ENCODE measurements around the gene RBM33.
"Not testable (repeated sequence)": the region's sequence is repeated elsewhere in the genome, so short reads cannot be mapped to it uniquely, and the experiment has no call there.

The RBM33 gene

GRCh38 chr7:155810770-155811559, 166.5 kb downstream of the RBM33 start:
- DNase-seq = no peak

DNA sequence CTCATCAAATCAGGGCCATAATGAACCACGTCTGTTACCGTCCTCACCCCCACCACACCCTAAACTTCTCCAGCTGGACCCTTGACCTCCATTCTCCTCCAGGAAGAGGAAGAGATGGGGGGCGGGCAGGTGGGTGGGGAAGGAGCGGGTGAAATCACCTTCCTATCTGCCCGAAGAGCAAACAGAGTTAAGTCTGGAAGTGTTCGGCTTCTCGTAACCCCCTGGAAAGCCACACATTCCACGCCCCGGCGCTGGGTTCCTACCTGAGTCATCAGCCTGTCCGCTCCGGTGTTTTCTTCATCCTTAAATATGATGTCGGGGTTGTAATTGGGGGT, 167.1 kb downstream of the RBM33 start:
- DNase-seq = no peak

- DNase-seq = no peak
Measured at GRCh38 chr7:155811895-155812761, 167.7 kb downstream of the RBM33 start, which contains the start of gene SHH. Gene SHH, minus strand, starts transcription at chr7:155812463. Its CDS starts 341 bp downstream, at chr7:155812122.

DNA sequence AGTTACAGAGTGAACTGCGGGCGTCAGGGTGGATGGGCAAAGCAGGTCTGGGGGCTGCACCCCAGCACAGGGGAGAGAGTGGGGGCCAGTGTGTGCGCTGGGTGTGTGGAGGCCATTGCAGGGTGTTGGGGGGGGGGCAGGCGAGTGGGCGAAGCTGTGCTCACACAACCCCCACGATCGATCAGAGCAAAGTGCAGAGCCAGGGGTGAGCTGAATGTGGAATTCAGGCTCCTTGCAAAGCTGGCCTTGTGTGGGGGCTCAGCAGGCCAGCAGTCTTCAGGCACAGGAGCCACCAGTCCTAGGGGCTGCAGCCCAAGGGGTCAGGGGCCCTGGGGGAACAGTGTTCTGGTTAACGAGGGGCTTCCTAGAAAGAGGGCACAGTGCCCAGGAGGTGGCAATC, 168.7 kb downstream of the RBM33 start:
- no peak for DNase-seq

DNA sequence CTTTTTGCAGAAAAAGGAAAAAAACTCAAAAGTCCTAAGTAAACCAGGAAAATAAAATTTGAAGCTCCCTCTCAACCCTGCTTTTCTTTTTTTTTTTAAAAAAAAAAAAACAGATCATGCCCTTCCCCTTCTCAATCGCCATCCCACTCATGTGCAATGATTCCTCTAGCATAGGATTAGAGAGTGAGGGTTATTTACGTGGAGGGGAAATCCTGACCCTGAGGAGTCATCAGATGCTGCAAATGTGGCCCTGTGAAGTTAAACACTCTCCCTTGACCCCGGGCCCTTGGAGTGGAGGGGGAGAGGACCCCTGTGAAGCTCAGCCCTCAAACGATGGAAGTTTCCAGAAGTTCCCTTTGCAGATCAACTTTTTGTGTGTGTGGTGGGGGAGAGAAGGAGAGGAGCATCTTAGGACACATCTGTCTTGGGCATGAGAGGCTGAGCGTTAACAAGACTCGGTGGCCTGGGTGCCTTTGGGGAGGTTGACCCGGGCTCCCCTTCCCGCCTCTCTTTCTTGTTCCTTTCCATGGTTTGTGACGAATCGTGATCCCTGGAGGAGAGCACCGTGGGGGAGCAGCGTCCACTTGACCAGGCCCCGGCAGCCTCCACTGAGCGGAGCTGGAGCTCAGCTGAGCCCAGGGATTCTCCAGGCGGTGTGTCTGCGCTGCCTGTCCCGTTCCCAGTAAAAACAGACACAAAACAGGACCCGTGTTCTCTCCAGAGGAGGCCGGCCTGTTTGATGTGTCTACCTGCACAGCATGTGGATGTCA, 169.3 kb downstream of the RBM33 start:
- no peak for DNase-seq

DNA sequence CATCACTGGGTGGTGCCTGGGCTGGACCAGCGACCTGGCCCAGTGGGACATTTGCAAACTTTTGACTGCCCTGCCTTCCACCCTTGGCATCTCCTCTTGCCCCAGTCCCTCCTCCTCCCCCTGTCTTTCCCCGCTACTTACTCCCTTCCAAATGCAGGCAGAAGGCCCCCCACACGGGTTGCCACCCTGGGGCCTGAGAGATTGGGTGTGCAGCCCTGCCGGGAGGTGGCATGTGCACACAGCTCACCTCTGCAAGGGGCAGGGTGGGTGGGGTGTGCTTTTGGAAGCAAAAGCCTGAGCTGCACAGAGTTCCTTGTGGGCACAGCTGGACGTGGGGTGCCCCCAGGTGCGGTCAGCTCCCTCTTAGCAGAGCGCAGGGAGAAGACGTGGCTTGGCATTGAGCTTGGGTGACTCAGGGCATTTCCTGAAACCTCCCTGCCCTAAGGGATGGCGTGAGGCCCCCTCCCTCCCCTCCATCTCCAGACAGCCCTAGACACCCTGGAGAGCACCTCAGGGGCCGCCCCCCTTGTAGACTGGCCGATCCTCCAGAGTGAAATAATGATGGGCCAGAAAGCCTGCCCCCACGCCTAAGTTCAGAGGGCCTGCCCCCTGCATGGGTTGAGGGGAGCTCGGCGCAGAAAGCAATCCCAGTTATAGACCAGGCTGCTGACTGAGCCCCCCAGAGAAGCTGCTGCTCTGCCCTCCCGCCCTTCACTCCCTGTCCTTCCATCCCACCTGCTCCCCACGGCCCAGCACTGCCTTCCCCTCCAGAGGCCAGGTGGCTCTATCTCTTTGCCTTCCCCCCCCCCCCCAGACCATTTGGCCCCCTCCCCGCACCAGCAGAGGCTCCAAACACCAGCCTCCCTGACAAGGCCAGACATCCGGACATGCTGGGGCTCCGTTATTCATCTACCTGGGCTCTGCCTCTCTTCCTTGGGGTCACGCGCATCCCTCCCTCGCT, 170.1 kb downstream of the RBM33 start:
- no peak for DNase-seq

DNA sequence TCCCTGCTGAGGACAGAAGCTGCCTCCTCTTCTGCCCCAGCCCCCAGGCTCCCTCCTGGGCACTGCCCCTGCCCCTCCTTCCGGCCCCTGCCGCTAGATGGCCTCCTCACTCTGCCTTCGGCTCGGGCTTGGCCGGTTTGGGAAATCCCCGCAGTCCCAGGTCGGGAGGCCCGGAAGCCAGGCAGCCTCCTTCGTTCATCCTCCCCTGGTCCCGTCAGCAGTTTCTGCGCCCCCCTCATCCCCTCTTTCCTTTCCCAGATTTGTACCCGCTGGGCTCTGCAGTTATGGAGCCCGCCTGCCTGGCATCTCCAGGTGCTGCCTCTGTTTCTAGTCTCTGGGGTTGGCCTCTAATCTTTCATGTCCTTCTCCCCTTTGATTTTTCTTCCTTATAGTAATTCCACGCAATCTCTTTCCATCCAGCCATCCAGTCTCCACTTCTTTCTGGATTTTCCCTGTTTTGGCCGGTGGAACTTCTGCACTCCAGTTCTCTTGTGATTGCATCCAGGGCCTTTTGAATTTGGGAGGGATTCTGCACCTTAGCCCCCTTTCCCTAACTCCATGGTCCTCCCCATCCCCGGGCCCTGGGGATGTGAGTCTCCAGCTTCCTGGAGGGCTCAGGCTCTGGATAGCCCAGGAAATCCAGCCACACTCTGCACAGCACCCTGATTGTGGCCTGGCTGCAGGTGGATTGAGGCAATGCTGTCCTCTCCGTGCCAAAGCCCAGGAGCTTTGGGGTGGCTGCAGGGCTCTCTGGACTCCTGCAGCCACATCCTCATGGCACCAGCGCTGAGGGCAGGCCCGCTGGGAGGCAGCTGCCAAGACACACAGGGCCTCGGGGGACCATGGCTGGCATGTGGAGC, 171.1 kb downstream of the RBM33 start:
- peak; percentile 71 for DNase-seq

DNA sequence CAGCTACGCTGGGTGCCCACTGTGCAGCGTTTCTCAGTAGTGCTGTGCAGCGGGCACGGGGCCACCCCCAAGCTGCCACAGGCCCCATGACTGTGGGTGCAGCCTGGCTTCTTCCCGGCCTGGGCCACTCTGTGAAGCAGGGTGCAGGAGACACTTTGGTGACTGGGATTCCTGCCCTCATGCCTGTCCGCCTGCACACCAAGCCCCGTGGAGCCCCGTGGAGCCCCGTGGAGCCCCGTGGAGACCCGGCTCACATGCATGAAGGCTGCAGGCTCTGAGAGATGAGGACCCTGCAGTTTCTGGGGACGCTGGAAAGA, 171.7 kb downstream of the RBM33 start:
- DNase-seq = no peak

GRCh38 chr7:155816996-155817395, 172.5 kb downstream of the RBM33 start:
- DNase-seq = no peak

DNA sequence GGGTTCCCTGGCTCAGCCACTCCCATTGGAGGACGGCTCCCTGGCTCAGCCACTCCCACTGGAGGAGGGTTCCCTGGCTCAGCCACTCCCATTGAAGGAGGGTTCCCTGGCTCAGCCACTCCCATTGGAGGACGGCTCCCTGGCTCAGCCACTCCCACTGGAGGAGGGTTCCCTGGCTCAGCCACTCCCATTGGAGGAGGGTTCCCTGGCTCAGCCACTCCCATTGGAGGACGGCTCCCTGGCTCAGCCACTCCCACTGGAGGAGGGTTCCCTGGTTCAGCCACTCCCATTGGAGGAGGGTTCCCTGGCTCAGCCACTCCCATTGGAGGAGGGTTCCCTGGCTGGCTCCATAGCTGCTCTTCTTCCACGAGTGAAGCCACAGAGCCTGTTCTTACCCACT, 173.1 kb downstream of the RBM33 start:
- not testable (repeated sequence) for DNase-seq

DNA sequence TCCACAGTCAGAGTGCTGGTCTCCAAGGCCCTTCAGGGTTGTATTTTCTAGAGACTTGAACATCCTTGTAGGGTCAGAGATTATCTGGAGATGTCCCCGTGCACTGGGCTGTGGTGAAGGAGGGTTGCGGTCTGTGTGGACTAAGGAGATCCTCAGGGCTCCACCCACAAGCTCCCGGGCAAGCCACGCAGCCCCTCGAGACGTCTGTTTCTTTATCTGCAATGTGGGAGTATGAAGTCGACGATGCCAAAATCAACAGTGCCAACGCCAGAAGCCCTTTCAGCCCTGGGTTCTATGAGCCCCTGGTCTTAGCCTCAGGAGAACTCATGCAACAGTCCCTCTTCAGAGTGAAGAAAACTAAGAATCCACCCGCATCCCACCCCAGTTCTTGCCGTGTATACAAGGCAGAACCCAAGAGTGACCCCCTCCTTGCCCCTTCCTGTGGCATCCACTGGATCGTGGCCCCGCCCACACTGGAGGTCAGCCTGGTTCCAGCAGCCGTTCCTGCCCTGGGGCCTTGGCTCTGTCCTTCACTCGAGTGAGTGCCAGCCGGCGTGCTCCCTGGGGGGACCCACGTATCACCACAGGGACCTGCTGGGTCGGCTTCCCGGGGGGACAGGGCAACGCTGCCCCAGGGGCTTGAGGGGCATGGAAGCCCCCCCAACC, 173.8 kb downstream of the RBM33 start:
- DNase-seq = no peak

GRCh38 chr7:155818820-155819168, 174.3 kb downstream of the RBM33 start:
- no peak for DNase-seq

DNA sequence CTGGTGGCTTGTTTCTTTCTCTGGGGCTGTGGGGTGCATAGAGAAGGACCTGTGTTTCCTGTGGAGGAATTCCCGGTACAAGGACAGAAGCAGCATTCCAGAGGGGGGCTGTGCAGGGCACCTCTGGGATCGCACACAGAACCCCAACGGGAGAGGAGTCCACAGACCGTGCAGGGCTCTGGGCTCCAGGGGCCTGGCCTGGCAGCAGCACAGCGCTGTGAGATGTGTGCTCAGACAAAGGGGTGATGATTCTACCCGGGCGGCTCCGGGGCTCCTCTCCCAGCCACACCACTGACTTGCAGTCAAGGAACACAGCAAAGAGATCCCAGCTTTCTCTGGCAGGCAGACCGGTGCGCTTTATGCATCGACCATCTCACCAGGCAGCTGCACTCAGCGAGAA, 174.7 kb downstream of the RBM33 start:
- DNase-seq = no peak

DNA sequence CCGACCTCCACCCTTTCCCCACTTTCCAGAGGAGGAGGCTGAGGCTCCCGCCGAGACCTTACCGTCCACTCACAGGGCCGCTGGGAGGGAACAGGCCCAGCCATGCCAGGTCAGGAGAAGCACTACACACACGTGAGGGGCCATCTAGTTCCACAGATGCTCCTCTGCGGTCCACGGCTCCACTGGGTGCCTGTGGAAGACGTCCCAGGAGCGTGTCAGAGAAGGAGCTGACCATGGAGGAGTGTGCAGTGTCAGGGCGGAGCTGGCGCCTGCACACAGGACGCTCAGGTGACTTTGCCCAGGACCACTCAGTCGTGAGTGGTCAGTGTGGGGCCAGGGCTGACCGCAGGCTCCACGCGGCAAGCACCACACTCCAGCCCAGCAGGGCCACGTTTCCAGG, 175.8 kb downstream of the RBM33 start:
- DNase-seq = no peak

GRCh38 chr7:155820788-155821187, 176.3 kb downstream of the RBM33 start:
- DNase-seq = no peak

- DNase-seq = no peak
Measured at GRCh38 chr7:155821851-155822250, 177.4 kb downstream of the RBM33 start.

DNA sequence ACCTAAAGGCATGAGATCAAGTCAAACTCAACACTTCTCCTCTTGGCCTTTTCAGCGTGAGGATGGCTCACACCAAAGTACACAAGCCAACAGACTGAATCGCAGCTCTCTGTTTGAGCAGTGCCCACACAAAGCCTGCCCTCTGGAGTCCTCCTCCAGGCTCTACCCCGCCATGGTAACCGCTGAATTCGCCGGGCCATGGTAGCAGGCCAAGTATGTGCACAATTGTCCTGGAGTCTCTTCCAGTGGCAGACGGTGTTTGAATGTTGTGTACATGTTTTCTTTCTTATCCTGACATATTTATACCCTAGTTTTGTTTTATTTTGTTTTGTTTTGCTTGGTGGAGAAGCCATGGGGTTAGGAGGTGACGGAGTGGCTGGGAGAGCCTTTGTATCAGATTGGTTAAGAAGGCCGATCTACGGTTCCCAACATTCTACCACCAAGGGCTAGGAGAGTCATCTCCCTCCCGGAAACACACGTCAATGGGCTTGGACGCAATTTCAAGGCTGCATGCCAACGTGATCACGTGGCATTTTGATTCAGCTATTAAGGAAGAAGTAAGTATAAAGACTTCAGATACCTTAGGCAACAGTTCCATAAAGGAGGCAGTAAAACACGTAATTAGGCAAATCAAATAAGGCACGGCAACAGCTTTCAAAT, 179.9 kb downstream of the RBM33 start:
- no peak for DNase-seq

GRCh38 chr7:155825336-155825735, 180.9 kb downstream of the RBM33 start:
- no peak for DNase-seq

DNA sequence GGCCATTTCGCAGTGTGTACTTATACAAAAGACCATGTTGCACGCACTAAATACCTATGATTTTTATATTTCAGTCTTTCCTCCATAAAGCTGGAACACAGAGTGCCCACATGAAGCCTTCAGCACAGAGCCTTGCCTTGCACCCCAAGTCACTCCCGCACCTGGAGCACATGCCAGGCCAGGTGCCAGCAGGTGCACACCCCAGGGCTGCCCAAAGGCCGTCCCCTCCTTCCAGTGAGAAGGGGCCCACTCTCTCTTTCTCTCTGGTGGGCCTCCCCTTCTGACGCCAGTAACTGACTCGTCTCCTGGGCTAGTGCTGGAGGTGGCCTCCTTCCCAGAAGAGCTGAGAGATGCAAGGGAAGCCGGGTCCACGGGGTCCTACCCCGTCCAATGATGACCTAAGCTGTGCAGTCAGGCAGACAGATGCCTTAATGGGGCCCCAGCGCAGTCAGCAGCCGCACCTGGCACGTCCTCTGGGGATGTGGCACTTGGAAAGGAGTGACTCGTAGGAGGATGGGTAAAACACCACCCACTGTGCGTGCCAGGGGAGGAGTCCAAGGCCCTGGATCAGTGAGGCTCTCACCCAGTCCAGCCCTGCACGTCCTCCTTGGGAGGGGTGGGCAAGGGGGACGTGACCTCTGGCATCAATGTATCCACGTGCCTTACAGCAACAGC, 185.5 kb downstream of the RBM33 start:
- no peak for DNase-seq
